GM21723 (cell line): ENCODE data around the gene PPIP5K2.
"Not testable (repeated sequence)": the region's sequence is repeated elsewhere in the genome, so short reads cannot be mapped to it uniquely, and the experiment has no call there.

Experiments
- ATAC-seq: cut with Tn5 transposase; IDR thresholded peaks from one replicate; pipeline ENCODE4 v1.9.1; 2021; ENCODE audit warnings: mild to moderate bottlenecking, moderate library complexity; ENCODE audit not compliant: unreplicated experiment

Gene PPIP5K2

GRCh38 chr5:103120607-103121200 is 603 bp downstream of the PPIP5K2 start:
- peak; percentile 1 for ATAC-seq

GRCh38 chr5:103122242-103122641 is 2.1 kb downstream of the PPIP5K2 start:
- ATAC-seq: no peak

GRCh38 chr5:103126557-103126956 is 6.5 kb downstream of the PPIP5K2 start:
- ATAC-seq: no peak

- no peak for ATAC-seq
Measured at GRCh38 chr5:103127292-103127817, 7.3 kb downstream of the PPIP5K2 start.

- no peak for ATAC-seq
Measured at GRCh38 chr5:103128202-103128601, 8.1 kb downstream of the PPIP5K2 start.

- ATAC-seq: no peak
Measured at GRCh38 chr5:103132684-103133083, 12.6 kb downstream of the PPIP5K2 start.

GRCh38 chr5:103133231-103133630 is 13.1 kb downstream of the PPIP5K2 start:
- no peak for ATAC-seq

GRCh38 chr5:103135461-103135860 is 15.4 kb downstream of the PPIP5K2 start:
- no peak for ATAC-seq

GRCh38 chr5:103138202-103138690 is 18.1 kb downstream of the PPIP5K2 start:
- no peak for ATAC-seq

GRCh38 chr5:103139264-103139865 is 19.3 kb downstream of the PPIP5K2 start:
- peak; percentile 98 for ATAC-seq

- not testable (repeated sequence) for ATAC-seq
Measured at GRCh38 chr5:103142132-103142531, 22.0 kb downstream of the PPIP5K2 start.

- no peak for ATAC-seq
Measured at GRCh38 chr5:103145196-103145595, 25.1 kb downstream of the PPIP5K2 start.

- no peak for ATAC-seq
Measured at GRCh38 chr5:103148213-103148612, 28.1 kb downstream of the PPIP5K2 start.

- no peak for ATAC-seq
Measured at GRCh38 chr5:103151156-103151555, 31.1 kb downstream of the PPIP5K2 start.

GRCh38 chr5:103166706-103167105 is 46.6 kb downstream of the PPIP5K2 start:
- ATAC-seq: no peak

- no peak for ATAC-seq
Measured at GRCh38 chr5:103174147-103174546, 54.0 kb downstream of the PPIP5K2 start.

GRCh38 chr5:103177543-103177942 is 57.4 kb downstream of the PPIP5K2 start:
- no peak for ATAC-seq

GRCh38 chr5:103178167-103178566 is 58.1 kb downstream of the PPIP5K2 start:
- no peak for ATAC-seq

- ATAC-seq: no peak
Measured at GRCh38 chr5:103186152-103186551, 66.1 kb downstream of the PPIP5K2 start.

- ATAC-seq: no peak
Measured at GRCh38 chr5:103188436-103188835, 68.3 kb downstream of the PPIP5K2 start.

GRCh38 chr5:103203226-103203625 is 83.1 kb downstream of the PPIP5K2 start:
- ATAC-seq: no peak

- not testable (repeated sequence) for ATAC-seq
Measured at GRCh38 chr5:103204990-103205389, 84.9 kb downstream of the PPIP5K2 start.
